ENCODE results near the gene CDKAL1. TPM values are rescaled to one million over a fixed set of nuclear protein-coding genes. Genes with fewer than 3 reads are reported as not detected.

Gene CDKAL1
- total RNA-seq, 4 donors from 2014 or later: 11.8 to 21.4 (median 13.8) TPM

DNA sequence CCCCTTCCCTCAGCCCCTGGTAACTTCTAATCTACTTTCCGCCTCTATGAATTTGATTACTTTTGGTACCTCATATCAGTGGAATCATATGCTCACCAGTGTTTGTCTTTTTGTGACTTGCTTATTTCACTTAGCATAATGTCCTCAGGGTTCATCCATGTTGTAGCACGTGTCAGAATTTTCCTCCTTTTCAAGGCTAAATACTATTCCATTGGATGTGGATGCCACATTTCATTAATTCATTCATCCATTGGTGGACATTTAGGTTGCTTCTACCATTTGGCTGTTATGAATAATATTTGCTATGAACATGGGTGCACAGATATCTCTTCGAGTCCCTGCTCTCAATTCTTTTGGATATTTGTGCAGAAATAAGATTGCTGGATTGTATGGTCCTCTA, 670.7 kb downstream of the CDKAL1 start:
- ATAC-seq (ENCODE audit: low FRiP score) (no peak), DNase-seq (ENCODE audit: low spot score) (no peak)
- no peak for TF ChIP-seq CTCF (IDR thresholded peaks at IDR 0.05)

DNA sequence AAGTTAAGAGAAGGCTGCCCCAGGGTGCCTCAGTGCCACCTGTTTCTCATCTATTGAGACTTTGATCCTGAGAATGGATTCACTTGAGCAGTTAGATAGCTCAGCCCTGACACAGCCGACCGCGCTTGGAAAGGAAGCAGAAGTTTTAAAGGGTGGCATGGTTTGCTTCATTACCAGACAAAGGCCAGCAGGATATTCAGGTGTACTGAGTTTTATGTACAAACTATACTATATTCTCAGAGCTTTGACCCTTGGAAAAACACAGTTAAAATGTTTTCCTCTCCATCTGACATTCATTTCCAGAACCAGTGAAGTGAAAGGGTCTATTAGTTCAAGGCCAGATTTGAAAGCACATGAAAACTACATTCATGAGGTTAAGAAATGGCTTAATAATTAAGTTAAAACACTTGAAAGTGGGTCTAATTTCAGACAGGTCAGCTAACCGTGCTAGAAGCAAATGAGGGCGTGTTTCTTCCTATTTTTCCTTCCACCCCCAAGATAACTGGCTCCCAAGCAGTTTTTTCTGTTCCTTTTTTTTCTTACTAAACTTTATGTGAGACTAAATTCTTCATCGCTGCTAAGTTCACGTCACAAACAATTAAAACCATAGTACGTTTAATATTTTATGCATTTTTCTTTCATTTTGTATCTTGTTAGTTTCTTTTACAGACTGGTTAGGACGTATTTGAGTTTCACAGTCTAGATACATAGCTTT, 674.0 kb downstream of the CDKAL1 start:
- TF ChIP-seq CTCF (IDR thresholded peaks at IDR 0.05): no peak
- ATAC-seq (ENCODE audit: low FRiP score): no peak
- no peak for DNase-seq (ENCODE audit: low spot score)

DNA sequence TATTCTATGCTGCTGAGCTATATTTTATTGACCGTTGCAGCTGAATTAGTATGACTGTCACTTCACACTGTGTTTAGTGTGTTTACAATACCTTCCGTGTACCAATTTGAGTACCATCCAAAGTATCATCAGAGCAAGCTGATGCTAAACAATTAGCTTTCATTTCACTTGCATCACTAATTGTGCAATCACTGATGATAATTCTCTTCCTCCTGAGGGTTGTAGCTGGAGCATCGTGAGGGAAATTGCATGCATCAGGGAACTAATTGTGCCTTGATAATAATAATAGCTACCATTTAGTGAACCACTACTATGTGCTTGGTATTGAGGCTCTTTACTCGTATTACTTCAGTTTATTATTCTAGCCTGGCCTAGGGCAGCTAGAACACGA, 674.5 kb downstream of the CDKAL1 start:
- ATAC-seq (ENCODE audit: low FRiP score) (no peak), DNase-seq (ENCODE audit: low spot score) (no peak)
- no peak for TF ChIP-seq CTCF (IDR thresholded peaks at IDR 0.05)

- DNase-seq (ENCODE audit: low spot score) (no peak), ATAC-seq (ENCODE audit: low FRiP score) (no peak)
- TF ChIP-seq CTCF (IDR thresholded peaks at IDR 0.05): no peak
Measured at GRCh38 chr6:21213492-21213891, 679.2 kb downstream of the CDKAL1 start.

GRCh38 chr6:21214738-21215448, 680.6 kb downstream of the CDKAL1 start:
- no peak for TF ChIP-seq CTCF (IDR thresholded peaks at IDR 0.05)
- no peak for DNase-seq (ENCODE audit: low spot score)
- no peak for ATAC-seq (ENCODE audit: low FRiP score)

- ATAC-seq (ENCODE audit: low FRiP score) (no peak), DNase-seq (ENCODE audit: low spot score) (no peak)
- no peak for TF ChIP-seq CTCF (IDR thresholded peaks at IDR 0.05)
Measured at GRCh38 chr6:21219241-21219640, 685.0 kb downstream of the CDKAL1 start.

DNA sequence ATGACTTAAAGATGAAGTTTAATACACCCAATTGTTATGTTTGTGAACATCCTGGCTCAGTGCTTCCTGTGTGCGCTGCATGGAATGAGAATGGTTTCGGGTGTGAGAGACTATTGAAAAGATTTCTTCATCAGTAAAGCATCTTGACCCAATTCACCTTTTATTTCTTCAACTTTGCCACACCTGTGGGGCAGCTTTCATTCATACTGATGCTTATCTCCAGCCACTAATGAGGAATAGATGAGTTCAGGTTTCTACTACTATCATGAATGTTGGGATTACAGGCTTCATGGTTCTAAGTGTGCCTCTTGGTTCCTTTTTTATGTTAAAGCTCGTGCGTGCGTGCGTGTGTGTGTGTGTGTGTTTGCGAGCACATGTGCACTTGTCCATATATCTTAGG, 685.6 kb downstream of the CDKAL1 start:
- no peak for ATAC-seq (ENCODE audit: low FRiP score)
- no peak for DNase-seq (ENCODE audit: low spot score)
- TF ChIP-seq CTCF (IDR thresholded peaks at IDR 0.05): no peak

All from omental fat pad (tissue), 4 donors.